Activated CD8-positive, alpha-beta T cell treated with anti-CD3 and anti-CD28 coated beads for 36 hours (primary cell): ENCODE data around the gene TBXA2R. TPM values are rescaled to one million over a fixed set of nuclear protein-coding genes. Genes with fewer than 3 reads are reported as not detected.

ENCODE experiments used
- ATAC-seq: fragments of 200-7000 bp; cut with Tn5 transposase; one replicate; pipeline ENCODE4 v1.10.0; 2021; ENCODE audit warnings: mild to moderate bottlenecking, moderate library complexity
- CTCF ChIA-PET: fragments of 350-600 bp; sonication (Branson Sonifier 250); formaldehyde crosslinking; loops from one replicate; lab custom pipeline; 2021; ENCODE audit warnings: antibody characterized with exemption; lab: Charles Lee
- POLR2A ChIA-PET: fragments of 350-600 bp; sonication (Branson Sonifier 250); formaldehyde crosslinking; loops from one replicate; lab custom pipeline; 2021; ENCODE audit warnings: antibody characterized with exemption; lab: Charles Lee
- DNase-seq: peaks from one replicate; pipeline ENCODE4 v3.0.0-alpha.2; 2020
- H3K27ac Mint-ChIP-seq: one replicate; pipeline ENCODE4 v1.8.0; 2021; ENCODE audit warnings: mild to moderate bottlenecking, mixed read lengths
- H3K27me3 Mint-ChIP-seq: one replicate; pipeline ENCODE4 v1.8.0; 2021; ENCODE audit warnings: mixed read lengths
- H3K36me3 Mint-ChIP-seq: one replicate; pipeline ENCODE4 v1.8.0; 2021; ENCODE audit warnings: low read depth, mixed read lengths
- H3K4me1 Mint-ChIP-seq: one replicate; pipeline ENCODE4 v1.8.0; 2021; ENCODE audit warnings: low read depth, mixed read lengths
- H3K4me3 Mint-ChIP-seq: one replicate; pipeline ENCODE4 v1.8.0; 2021; ENCODE audit warnings: mild to moderate bottlenecking, moderate library complexity, mixed read lengths
- H3K9me3 Mint-ChIP-seq: one replicate; pipeline ENCODE4 v1.8.0; 2021; ENCODE audit warnings: mixed read lengths
- CTCF ChIP-seq: fragments of 200-600 bp; IDR thresholded peaks from one replicate; pipeline ENCODE4 v1.8.0; 2022; ENCODE audit warnings: antibody characterized with exemption, mild to moderate bottlenecking
- intact Hi-C: fragments of 100-400 bp; cut with micrococcal nuclease; formaldehyde crosslinking; loops from one replicate; pipeline ENCODE4 v1.10.0; 2022
- total RNA-seq, 2 experiments: library from RNA; stranded (reverse); gene quantifications; one replicate each; pipeline ENCODE4 v1.2.3, GENCODE V29; 2021

The TBXA2R gene
- total RNA-seq, 2 experiments from 2014 or later, result 2.7 to 3.0 TPM

DNA sequence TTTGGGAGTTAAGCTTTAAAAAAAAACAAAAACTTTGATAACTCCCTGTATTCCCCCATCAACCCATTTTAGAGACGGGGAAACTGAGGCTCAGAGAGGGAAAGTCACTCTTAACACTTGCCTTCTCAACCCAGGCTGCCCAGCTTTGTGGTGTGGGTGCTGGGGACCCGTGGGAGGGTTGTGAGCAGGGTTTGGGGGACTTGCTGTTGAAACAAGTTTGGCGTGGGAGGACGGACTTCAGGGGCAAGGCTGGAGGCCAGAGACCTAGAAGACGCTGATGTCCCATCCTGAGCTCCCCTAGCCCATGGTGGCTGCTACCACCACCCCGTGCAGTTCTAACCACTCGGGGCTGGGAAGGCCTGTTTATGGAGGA is 20.7 kb upstream of the TBXA2R start:
- Mint-ChIP-seq H3K36me3 (peaks cover 2% of the 10 kb centered on the region), H3K9me3 (no peaks in the 10 kb centered on the region), H3K4me3 (peak overlapping the region; percentile 85), H3K4me1 (peaks cover 23% of the 10 kb centered on the region), H3K27ac (no peak overlapping the region), H3K27me3 (no peaks in the 10 kb centered on the region)
- no peak for DNase-seq
- intact Hi-C loops, result no loop called here
- no peak for ATAC-seq
- POLR2A ChIA-PET, result interaction anchor here (0.8 to 1.5 kb wide), 5 partner anchors 39 to 73 kb away, joined by 3 to 5 read pairs (median 3); partner anchors contain the start of gene MFSD12
- TF ChIP-seq CTCF, result no peak
- CTCF ChIA-PET, result interaction anchor here (1.0 to 2.1 kb wide), 4 partner anchors 42 to 195 kb away, joined by 3 to 7 read pairs (median 4); partner anchors contain the start of gene GIPC3

GRCh38 chr19:3626473-3627350 is 20.0 kb upstream of the TBXA2R start, which contains the start of gene CACTIN:
Gene CACTIN, minus strand, starts transcription at chr19:3626790. Its CDS starts 28 bp downstream, at chr19:3626762.
- Mint-ChIP-seq H3K9me3 (no peaks in the 10 kb centered on the region), H3K4me3 (peak within 1 kb of the TSS; percentile 85), H3K36me3 (peaks cover 4% of the 10 kb centered on the region), H3K4me1 (peaks cover 23% of the 10 kb centered on the region), H3K27me3 (no peaks in the 10 kb centered on the region), H3K27ac (peak within 1 kb of the TSS; percentile 99)
- POLR2A ChIA-PET, result interaction anchor here (0.8 to 1.5 kb wide), 5 partner anchors 40 to 72 kb away, joined by 3 to 5 read pairs (median 3); partner anchors contain the start of gene MFSD12
- CTCF ChIA-PET, result interaction anchor here (1.0 to 2.1 kb wide), 4 partner anchors 42 to 195 kb away, joined by 3 to 7 read pairs (median 4); partner anchors contain the start of gene GIPC3
- DNase-seq (peak; percentile 99), ATAC-seq (peak; percentile 99)
- intact Hi-C loops, result no loop called here
- TF ChIP-seq CTCF, result no peak

- ATAC-seq (peak; percentile 3), DNase-seq (peak; percentile 29)
- no peak for TF ChIP-seq CTCF
- peaks cover 23% of the 10 kb centered on the region for H3K4me1 Mint-ChIP-seq
- H3K4me3 Mint-ChIP-seq, result peak overlapping the region; percentile 85
- ChIA-PET POLR2A (no interaction called here), CTCF (interaction anchor here (1.3 kb wide), 1 partner anchor 18 kb away, joined by 3 read pairs; no protein-coding TSS in a partner anchor)
- peaks cover 6% of the 10 kb centered on the region for H3K36me3 Mint-ChIP-seq
- no peaks in the 10 kb centered on the region for H3K9me3 Mint-ChIP-seq
- intact Hi-C loops, result no loop called here
- H3K27me3 Mint-ChIP-seq, result no peaks in the 10 kb centered on the region
- peak overlapping the region; percentile 99 for H3K27ac Mint-ChIP-seq
Measured at GRCh38 chr19:3625996-3626472, 19.4 kb upstream of the TBXA2R start.

GRCh38 chr19:3623716-3624115 is 17.0 kb upstream of the TBXA2R start:
- Mint-ChIP-seq H3K27ac (no peak overlapping the region), H3K27me3 (no peaks in the 10 kb centered on the region), H3K9me3 (no peaks in the 10 kb centered on the region), H3K4me1 (peaks cover 23% of the 10 kb centered on the region), H3K36me3 (peaks cover 6% of the 10 kb centered on the region), H3K4me3 (no peak overlapping the region)
- CTCF ChIA-PET, result interaction anchor here (1.0 kb wide), 1 partner anchor 77 kb away, joined by 4 read pairs; no protein-coding TSS in a partner anchor
- ATAC-seq (no peak), DNase-seq (no peak)
- intact Hi-C loops, result no loop called here
- POLR2A ChIA-PET, result no interaction called here
- TF ChIP-seq CTCF, result no peak
